ENCODE results near the gene NUB1.

- TF ChIP-seq CTCF (IDR thresholded peaks at IDR 0.05) (no peak), EZH2 (IDR thresholded peaks at IDR 0.05) (no peak), EZH2phosphoT487 (IDR thresholded peaks at IDR 0.05) (no peak)
These were observed 78.5 kb downstream of the NUB1 start for GRCh38 chr7:151420144-151420543.
